Measurements from ENCODE around the gene ZBTB18. TPM values are rescaled to one million over a fixed set of nuclear protein-coding genes. Genes with fewer than 3 reads are reported as not detected.

ZBTB18 gene
- total RNA-seq, 1 donor from 2014 or later, result 8.8 TPM

DNA sequence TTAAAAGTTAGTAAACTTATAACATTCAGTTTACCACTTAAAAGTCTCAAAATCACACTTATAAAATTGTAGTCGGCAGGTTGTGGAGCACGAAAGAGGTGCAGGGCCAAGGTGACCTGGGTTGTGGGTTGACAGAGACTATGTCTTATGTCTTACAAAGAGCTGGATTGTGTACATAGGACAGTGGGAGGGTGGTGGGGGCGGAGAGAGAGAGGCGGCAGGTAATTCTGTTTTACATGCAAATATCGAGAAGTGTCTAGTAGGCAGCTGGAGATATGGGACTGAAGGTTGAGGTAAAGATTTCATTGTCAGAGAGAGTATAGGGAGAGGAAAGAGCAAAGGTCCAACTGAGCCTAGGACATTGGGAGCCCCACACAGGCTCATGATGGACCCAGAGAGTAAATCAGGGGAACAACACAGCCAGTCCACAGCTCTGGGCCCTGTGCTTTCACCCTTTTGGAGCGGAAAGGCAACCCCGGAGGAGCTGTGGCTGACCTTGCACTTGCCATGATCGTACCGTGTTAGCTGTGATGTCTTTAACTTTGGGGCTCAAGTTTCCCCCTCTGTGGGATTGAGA lies 28.1 kb upstream of the ZBTB18 start:
- TF ChIP-seq, protein P1, sequence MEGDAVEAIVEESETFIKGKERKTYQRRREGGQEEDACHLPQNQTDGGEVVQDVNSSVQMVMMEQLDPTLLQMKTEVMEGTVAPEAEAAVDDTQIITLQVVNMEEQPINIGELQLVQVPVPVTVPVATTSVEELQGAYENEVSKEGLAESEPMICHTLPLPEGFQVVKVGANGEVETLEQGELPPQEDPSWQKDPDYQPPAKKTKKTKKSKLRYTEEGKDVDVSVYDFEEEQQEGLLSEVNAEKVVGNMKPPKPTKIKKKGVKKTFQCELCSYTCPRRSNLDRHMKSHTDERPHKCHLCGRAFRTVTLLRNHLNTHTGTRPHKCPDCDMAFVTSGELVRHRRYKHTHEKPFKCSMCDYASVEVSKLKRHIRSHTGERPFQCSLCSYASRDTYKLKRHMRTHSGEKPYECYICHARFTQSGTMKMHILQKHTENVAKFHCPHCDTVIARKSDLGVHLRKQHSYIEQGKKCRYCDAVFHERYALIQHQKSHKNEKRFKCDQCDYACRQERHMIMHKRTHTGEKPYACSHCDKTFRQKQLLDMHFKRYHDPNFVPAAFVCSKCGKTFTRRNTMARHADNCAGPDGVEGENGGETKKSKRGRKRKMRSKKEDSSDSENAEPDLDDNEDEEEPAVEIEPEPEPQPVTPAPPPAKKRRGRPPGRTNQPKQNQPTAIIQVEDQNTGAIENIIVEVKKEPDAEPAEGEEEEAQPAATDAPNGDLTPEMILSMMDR (IDR thresholded peaks at IDR 0.05), result no peak
- TF ChIP-seq POLR2AphosphoS5 (IDR thresholded peaks at IDR 0.05; ENCODE audit: insufficient read depth in 1 of 2, low read depth in 1 of 2) (no peak), POLR2A (IDR thresholded peaks at IDR 0.05) (no peak)
- no peak for DNase-seq (ENCODE audit: extremely low spot score in 2 of 2)
- Histone ChIP-seq H3K4me3 (no peak overlapping the region), H3K27ac (no peak overlapping the region), H3K27me3 (no peaks in the 10 kb centered on the region), H3K4me1 (no peaks in the 10 kb centered on the region), H3K9me3 (no peaks in the 10 kb centered on the region), H3K36me3 (no peaks in the 10 kb centered on the region)
- intact Hi-C loops (cut with DNase I), result no loop called here

GRCh38 chr1:244027491-244028145 lies 23.5 kb upstream of the ZBTB18 start:
- H3K27me3 ChIP-seq, result no peaks in the 10 kb centered on the region
- H3K27ac ChIP-seq, result no peak overlapping the region
- intact Hi-C loops (cut with DNase I), result no loop called here
- H3K4me1 ChIP-seq, result no peaks in the 10 kb centered on the region
- no peak for DNase-seq (ENCODE audit: extremely low spot score in 2 of 2)
- no peaks in the 10 kb centered on the region for H3K9me3 ChIP-seq
- TF ChIP-seq POLR2AphosphoS5 (IDR thresholded peaks at IDR 0.05; ENCODE audit: insufficient read depth in 1 of 2, low read depth in 1 of 2), result no peak
- TF ChIP-seq, protein P1 (IDR thresholded peaks at IDR 0.05), result no peak
- no peak for TF ChIP-seq POLR2A (IDR thresholded peaks at IDR 0.05)
- H3K36me3 ChIP-seq, result no peaks in the 10 kb centered on the region
- H3K4me3 ChIP-seq, result no peak overlapping the region

GRCh38 chr1:244028701-244029100 lies 22.4 kb upstream of the ZBTB18 start:
- H3K36me3 ChIP-seq, result no peaks in the 10 kb centered on the region
- H3K9me3 ChIP-seq, result no peaks in the 10 kb centered on the region
- H3K4me3 ChIP-seq, result no peak overlapping the region
- no peak for DNase-seq (ENCODE audit: extremely low spot score in 2 of 2)
- H3K27ac ChIP-seq, result no peak overlapping the region
- TF ChIP-seq POLR2AphosphoS5 (IDR thresholded peaks at IDR 0.05; ENCODE audit: insufficient read depth in 1 of 2, low read depth in 1 of 2) (no peak), POLR2A (IDR thresholded peaks at IDR 0.05) (no peak)
- TF ChIP-seq, protein P1 (IDR thresholded peaks at IDR 0.05), result no peak
- intact Hi-C loops (cut with DNase I), result no loop called here
- H3K4me1 ChIP-seq, result no peaks in the 10 kb centered on the region
- no peaks in the 10 kb centered on the region for H3K27me3 ChIP-seq

GRCh38 chr1:244029124-244029523 lies 22.0 kb upstream of the ZBTB18 start:
- intact Hi-C loops (cut with DNase I), result no loop called here
- TF ChIP-seq POLR2AphosphoS5 (IDR thresholded peaks at IDR 0.05; ENCODE audit: insufficient read depth in 1 of 2, low read depth in 1 of 2), result no peak
- TF ChIP-seq, protein P1 (IDR thresholded peaks at IDR 0.05), result no peak
- TF ChIP-seq POLR2A (IDR thresholded peaks at IDR 0.05), result no peak
- no peaks in the 10 kb centered on the region for H3K36me3 ChIP-seq
- H3K27ac ChIP-seq, result no peak overlapping the region
- no peak overlapping the region for H3K4me3 ChIP-seq
- H3K27me3 ChIP-seq, result no peaks in the 10 kb centered on the region
- H3K4me1 ChIP-seq, result no peaks in the 10 kb centered on the region
- no peaks in the 10 kb centered on the region for H3K9me3 ChIP-seq
- DNase-seq (ENCODE audit: extremely low spot score in 2 of 2), result no peak

DNA sequence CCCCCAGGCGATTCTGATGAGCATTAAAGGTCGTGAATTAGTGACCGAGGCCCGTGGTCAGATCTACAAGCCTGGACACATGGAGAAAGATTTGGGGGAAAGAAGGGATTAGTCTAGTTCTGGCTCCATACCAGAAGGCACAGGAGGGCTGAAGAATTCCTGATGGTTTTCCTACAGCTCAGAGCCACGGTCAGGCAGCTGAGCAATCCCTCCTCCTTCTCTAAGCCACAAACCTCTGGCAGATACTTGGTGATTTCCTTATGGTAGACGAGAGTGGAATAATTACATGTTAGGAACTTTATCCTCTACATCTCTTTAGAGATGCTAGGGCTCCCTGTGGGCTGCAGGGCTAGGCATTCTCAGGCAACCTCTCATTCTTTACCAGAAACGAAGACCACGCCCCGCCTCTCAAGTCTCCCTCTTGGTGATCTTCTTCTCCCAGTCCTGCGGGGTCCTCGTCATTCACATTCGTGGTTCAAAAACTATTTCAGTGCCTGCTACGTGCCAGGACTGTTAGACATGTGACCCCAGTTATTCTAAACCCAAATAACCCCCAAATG lies 20.5 kb upstream of the ZBTB18 start:
- no peak for DNase-seq (ENCODE audit: extremely low spot score in 2 of 2)
- Histone ChIP-seq H3K27ac (no peak overlapping the region), H3K9me3 (no peaks in the 10 kb centered on the region), H3K4me3 (no peak overlapping the region), H3K27me3 (no peaks in the 10 kb centered on the region), H3K36me3 (no peaks in the 10 kb centered on the region), H3K4me1 (no peaks in the 10 kb centered on the region)
- intact Hi-C loops (cut with DNase I), result no loop called here
- TF ChIP-seq POLR2A (IDR thresholded peaks at IDR 0.05), result no peak
- TF ChIP-seq, protein P1 (IDR thresholded peaks at IDR 0.05), result no peak
- no peak for TF ChIP-seq POLR2AphosphoS5 (IDR thresholded peaks at IDR 0.05; ENCODE audit: insufficient read depth in 1 of 2, low read depth in 1 of 2)
